Fibroblast of villous mesenchyme (primary cell): ENCODE measurements around the gene TGM1. TPM values are rescaled to one million over a fixed set of nuclear protein-coding genes. Genes with fewer than 3 reads are reported as not detected.

ENCODE experiments used
- DNase-seq: peaks from one replicate; pipeline ENCODE4 v3.0.0-alpha.2; 2010; ENCODE audit warnings: low read depth
- H3K4me3 ChIP-seq: 2 replicates; pipeline ENCODE4 v1.5.1; 2011; ENCODE audit warnings: low read depth, mild to moderate bottlenecking, low read length
- total RNA-seq: library from RNA; depleted of rRNA; stranded (reverse); fragments of >200 nt; gene quantifications from 2 replicates; pipeline ENCODE4 v1.2.3, GENCODE V29; 2012
- TF ChIP-seq, protein P1 (sequence below): IDR thresholded peaks from 2 replicates; pipeline ENCODE4 v1.5.1; 2012; ENCODE audit warnings: low read depth, mild to moderate bottlenecking, low read length; ENCODE audit not compliant: insufficient read depth

The TGM1 gene
- total RNA-seq, 1 donor: 2.2 TPM

DNA sequence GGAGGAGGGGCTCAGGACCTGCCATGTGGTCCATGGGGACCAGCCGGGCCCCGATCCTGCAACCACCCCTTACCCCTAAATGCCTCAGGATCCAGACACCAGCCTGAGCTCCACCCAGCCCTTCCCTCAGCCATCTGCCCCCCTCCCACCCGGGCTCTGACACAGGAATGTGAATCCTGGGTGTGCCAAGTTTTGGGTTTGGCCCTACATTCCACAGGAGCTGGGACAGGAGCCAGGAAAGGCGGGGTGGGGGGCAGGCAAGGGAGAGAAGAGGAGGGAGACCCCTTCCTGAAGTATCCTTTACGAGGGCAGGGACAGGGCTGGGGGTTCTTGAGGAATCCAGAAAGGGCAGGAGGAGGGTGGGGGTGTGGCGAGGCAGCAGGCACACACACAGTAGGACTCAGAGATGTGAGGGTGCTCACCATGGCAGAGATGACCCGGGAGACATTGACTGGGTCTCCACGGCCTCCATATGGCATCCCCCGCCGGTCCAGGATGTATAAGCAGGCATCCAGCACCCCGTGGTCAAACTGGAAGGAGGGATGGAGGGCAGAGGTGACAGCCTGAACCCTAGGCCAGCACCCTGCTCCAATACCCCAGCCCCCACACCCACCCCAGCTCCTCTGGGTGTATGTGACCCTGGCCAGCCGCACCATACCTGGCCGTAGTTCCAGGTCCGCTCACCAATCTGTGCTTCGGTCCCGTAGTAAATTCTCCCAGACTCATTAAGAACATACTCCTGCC, 3.5 kb downstream of the TGM1 start:
- DNase-seq: no peak
- H3K4me3 ChIP-seq: no peak overlapping the region
- TF ChIP-seq, protein P1, sequence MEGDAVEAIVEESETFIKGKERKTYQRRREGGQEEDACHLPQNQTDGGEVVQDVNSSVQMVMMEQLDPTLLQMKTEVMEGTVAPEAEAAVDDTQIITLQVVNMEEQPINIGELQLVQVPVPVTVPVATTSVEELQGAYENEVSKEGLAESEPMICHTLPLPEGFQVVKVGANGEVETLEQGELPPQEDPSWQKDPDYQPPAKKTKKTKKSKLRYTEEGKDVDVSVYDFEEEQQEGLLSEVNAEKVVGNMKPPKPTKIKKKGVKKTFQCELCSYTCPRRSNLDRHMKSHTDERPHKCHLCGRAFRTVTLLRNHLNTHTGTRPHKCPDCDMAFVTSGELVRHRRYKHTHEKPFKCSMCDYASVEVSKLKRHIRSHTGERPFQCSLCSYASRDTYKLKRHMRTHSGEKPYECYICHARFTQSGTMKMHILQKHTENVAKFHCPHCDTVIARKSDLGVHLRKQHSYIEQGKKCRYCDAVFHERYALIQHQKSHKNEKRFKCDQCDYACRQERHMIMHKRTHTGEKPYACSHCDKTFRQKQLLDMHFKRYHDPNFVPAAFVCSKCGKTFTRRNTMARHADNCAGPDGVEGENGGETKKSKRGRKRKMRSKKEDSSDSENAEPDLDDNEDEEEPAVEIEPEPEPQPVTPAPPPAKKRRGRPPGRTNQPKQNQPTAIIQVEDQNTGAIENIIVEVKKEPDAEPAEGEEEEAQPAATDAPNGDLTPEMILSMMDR: no peak

DNA sequence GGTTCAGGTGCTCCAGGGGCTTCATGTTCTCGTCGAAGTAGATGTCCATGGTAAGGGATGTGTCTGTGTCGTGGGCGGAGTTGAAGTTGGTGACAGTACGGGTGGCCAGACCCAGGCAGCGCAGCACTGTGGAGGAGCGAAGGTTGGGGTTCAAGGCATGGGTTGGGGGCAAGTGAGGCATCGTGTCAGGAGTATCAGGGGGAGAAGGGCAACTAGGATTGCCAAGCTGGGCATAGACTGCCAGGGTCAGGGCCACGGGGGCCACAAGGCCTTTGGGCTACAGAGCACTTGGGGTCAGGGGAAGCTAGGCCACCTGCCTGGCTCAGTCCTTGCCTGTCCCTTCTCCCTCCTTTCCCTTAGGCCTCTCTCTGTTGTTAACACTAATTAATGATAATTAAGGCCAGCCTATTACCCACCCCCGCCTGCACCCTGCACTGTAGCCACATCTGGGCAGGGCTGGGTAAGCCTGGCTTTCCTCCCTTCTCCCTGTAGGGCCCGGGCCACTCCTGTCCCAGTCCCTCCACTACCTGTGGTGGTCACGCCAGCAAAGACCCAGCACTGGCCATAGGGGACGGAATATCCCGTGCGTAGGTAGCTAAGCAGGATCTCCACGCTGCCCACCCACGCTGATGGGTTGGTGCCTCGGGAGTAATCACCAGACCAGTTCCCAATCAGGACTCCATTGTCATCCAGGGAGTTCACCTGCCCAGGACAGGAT, 4.3 kb downstream of the TGM1 start:
- no peak overlapping the region for H3K4me3 ChIP-seq
- TF ChIP-seq, protein P1: no peak
- DNase-seq: no peak

DNA sequence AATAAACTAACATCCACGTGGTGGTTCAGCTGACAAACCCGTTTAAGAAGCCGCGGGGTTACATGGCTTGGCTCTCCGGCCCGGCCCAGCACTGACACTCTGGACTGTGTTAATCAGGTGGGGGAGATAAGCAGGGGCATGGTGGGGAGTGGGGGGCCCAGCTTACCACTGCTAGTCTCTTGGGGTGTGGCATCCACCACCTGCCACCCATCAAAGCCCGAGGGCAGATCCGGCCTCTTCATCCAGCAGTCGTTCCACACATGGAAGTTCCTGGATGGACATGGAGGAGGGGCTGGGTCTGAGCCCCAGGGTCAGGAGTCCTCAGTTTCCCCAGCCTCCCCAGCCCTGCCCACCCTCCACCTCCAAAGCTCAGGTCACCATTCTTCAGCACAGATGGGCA, 4.9 kb downstream of the TGM1 start:
- H3K4me3 ChIP-seq: no peak overlapping the region
- TF ChIP-seq, protein P1: no peak
- DNase-seq: no peak

DNA sequence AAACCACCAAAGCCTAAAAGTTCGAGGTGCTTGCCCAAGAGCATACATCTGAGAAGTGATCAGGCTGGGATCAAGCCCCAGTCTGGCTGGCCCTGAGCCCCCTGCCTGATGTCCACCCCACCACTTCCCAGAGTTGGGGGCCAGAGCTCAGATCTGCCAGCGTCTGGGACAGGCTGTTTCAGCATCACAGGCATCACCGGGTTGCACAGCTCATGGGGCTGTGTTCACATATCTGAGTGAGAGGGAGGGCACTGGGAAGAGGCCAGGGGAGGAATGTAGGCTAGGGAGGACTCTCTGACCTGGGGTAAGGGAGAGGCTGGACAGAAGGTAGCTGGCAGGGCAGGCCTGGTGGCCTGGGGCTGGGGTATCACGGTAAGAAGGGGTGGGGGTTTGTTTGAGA, 6.0 kb downstream of the TGM1 start:
- TF ChIP-seq, protein P1: no peak
- no peak overlapping the region for H3K4me3 ChIP-seq
- no peak for DNase-seq

DNA sequence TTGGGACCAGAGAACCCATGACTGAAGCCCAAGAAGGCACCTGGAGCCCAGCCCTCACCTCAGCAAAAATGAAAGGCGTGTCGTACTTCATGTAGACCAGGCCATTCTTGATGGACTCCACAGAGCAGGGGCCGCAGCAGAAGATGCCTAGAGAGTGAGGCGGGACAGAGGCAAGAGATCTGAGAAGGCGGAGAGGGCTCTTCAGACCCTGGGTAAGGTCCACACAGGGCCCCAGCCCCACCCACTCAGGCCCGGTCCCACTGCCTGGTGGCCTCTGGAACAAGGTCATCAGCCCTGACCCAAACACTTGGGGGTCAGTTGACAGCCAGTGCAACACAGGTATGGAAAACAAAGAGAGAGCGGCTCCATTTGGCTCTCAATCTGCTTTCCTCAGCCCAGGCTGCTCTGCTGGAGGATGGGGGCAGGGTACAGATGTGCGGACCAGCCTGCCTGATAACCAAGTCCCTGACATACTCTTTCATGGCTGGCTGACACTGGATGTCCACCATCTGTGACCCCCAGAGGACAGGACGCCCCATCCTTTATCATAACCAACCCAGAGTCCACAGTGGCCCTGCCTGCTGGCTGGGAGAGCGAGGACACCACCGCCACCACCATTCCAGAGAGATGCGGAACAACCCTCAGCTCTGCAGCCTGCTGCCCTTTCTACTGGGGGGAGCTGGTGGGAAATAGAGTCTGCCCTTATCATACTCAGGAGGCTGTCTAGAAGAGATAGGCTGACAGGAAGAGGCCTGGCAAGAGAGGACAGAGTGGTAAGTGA, 6.9 kb downstream of the TGM1 start:
- DNase-seq: no peak
- H3K4me3 ChIP-seq: no peak overlapping the region
- TF ChIP-seq, protein P1: no peak

DNA sequence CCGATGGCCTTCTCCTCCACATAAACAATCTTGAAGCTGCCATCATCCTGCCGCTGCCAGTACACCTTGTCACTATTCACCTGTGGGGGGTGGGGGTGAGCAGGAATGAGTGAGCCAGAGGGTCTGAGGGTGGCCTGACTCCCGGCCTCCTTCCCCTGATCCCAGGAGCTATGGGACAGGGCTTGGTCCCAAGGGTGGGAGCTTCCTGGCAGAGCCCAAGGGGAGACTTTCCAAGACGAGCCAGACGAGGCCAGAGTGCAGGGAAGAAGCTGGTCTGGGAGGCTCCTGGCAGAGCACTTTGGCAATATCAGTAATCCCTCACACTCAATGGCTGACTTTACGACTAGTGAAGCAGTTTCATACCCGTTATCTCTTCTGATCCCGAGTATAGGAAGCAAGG, 7.5 kb downstream of the TGM1 start:
- TF ChIP-seq, protein P1: no peak
- DNase-seq: no peak
- H3K4me3 ChIP-seq: no peak overlapping the region
